ENCODE data around the gene PLEKHM3. TPM values are rescaled to one million over a fixed set of nuclear protein-coding genes. Genes with fewer than 3 reads are reported as not detected.
A peak's percentile ranks its signal among the peaks of the same experiment; 100 is the strongest.

PLEKHM3 gene
- polyA plus RNA-seq, 2 of the 4 experiments (the other 2 are of a cell fraction) = 2.9 to 6.5 TPM

- no peak for FAIRE-seq
- ChIA-PET POLR2A (no interaction called here), CTCF (interaction anchor here (1.0 kb wide), 2 partner anchors 23 to 179 kb away, joined by 3 read pairs; no protein-coding TSS in a partner anchor)
- no peaks in the 10 kb centered on the region for H3K9me3 ChIP-seq
- TF ChIP-seq GATA3 (IDR thresholded peaks at IDR 0.05; ENCODE audit: borderline replicate concordance) (no peak), NR3C1 (IDR thresholded peaks at IDR 0.05) (no peak), BHLHE40 (IDR thresholded peaks at IDR 0.05; ENCODE audit: low read depth, low read length) (no peak), RAD21 (conservative IDR thresholded peaks at IDR 0.05 in 1 of 2, IDR thresholded peaks at IDR 0.05 in 1 of 2) (no peak), HES2 (IDR thresholded peaks at IDR 0.05) (no peak), RNF2 (IDR thresholded peaks at IDR 0.05; ENCODE audit: borderline replicate concordance, low read depth) (no peak), NFE2L2 (conservative IDR thresholded peaks at IDR 0.05; ENCODE audit: low read length) (no peak), FOXS1 (CRISPR knock-in tag; IDR thresholded peaks at IDR 0.05) (no peak), CEBPB (IDR thresholded peaks at IDR 0.05) (no peak), ESRRA (IDR thresholded peaks at IDR 0.05; ENCODE audit: borderline replicate concordance, low read length) (no peak)
- no peak overlapping the region for H3K27ac ChIP-seq
- ATAC-seq = no peak
- no peak for DNase-seq (ENCODE audit: low read depth in 1 of 2, low spot score in 1 of 2)
- no peak overlapping the region for H3K4me2 ChIP-seq
- H3K4me3 ChIP-seq = no peak overlapping the region
- peaks cover 34% of the 10 kb centered on the region for H3K4me1 ChIP-seq
- 82% methylated on average over 5 of the region's 5 CpGs for WGBS (ENCODE audit: missing lambda C conversion rate)
Measured at GRCh38 chr2:208017721-208018120, 7.6 kb downstream of the PLEKHM3 start.

GRCh38 chr2:208015475-208015874, 9.9 kb downstream of the PLEKHM3 start:
- no peak overlapping the region for H3K4me3 ChIP-seq
- H3K9me3 ChIP-seq = no peaks in the 10 kb centered on the region
- TF ChIP-seq HEYL (CRISPR knock-in tag; IDR thresholded peaks at IDR 0.05) = no peak
- TF ChIP-seq REST (IDR thresholded peaks at IDR 0.05) = no peak
- TF ChIP-seq FOSB (CRISPR knock-in tag; IDR thresholded peaks at IDR 0.05) = no peak
- no peak for TF ChIP-seq HOXB5 (CRISPR knock-in tag; IDR thresholded peaks at IDR 0.05)
- TF ChIP-seq TFCP2L1 (CRISPR knock-in tag; IDR thresholded peaks at IDR 0.05) = no peak
- H3K4me1 ChIP-seq = peaks cover 40% of the 10 kb centered on the region
- H3K4me2 ChIP-seq = peak overlapping the region; percentile 31; the same call in 2 of the 3 replicates
- ATAC-seq (no peak), FAIRE-seq (no peak), DNase-seq (ENCODE audit: low read depth in 1 of 2, low spot score in 1 of 2) (no peak)
- H3K27ac ChIP-seq = no peak overlapping the region
- ChIA-PET CTCF (no interaction called here), POLR2A (no interaction called here)
- 24% methylated on average over 2 of the region's 2 CpGs for WGBS (ENCODE audit: missing lambda C conversion rate)

GRCh38 chr2:208013285-208014178, 11.8 kb downstream of the PLEKHM3 start:
- Histone ChIP-seq H3K4me1 (peaks cover 46% of the 10 kb centered on the region), H3K27ac (peak overlapping the region; percentile 62 to 69; a peak in 5 of 6 replicates), H3K4me2 (peak overlapping the region; percentile 73), H3K9me3 (no peaks in the 10 kb centered on the region), H3K4me3 (no peak overlapping the region)
- CTCF ChIA-PET = interaction anchor here (0.6 to 2.1 kb wide), 2 partner anchors 13 to 92 kb away, joined by 3 to 8 read pairs; partner anchors contain the start of gene PLEKHM3
- DNase-seq (ENCODE audit: low read depth in 1 of 2, low spot score in 1 of 2) (peak; percentile 55 to 78), ATAC-seq (peak; percentile 86 to 92), FAIRE-seq (no peak)
- TF ChIP-seq FOSL2 (IDR thresholded peaks at IDR 0.05) (peak; percentile 35; the same call in 1 of the 2 replicates), FOSL2 (CRISPR knock-in tag; IDR thresholded peaks at IDR 0.05) (peak; percentile 87), GATA3 (IDR thresholded peaks at IDR 0.05; ENCODE audit: borderline replicate concordance) (peak; percentile 96), BHLHE40 (IDR thresholded peaks at IDR 0.05; ENCODE audit: low read depth, low read length) (no peak)
- POLR2A ChIA-PET = interaction anchor here (0.6 to 1.7 kb wide), 2 partner anchors 12 to 19 kb away, joined by 3 to 7 read pairs; partner anchors contain the start of gene PLEKHM3
- WGBS (ENCODE audit: missing lambda C conversion rate) = 76% methylated on average over 9 of the region's 9 CpGs

Measured in A549 (cell line).